ENCODE data around the gene NT5DC3. TPM values are rescaled to one million over a fixed set of nuclear protein-coding genes. Genes with fewer than 3 reads are reported as not detected.

NT5DC3 gene
- polyA plus RNA-seq (ENCODE audit: insufficient read length) = 10.5 TPM

- peak; percentile 74 for DNase-seq
These were observed at the start of gene NT5DC3 for GRCh38 chr12:103840876-103841689. NT5DC3 (minus strand) TSS chr12:103841234; CDS start chr12:103841156, 78 bp downstream.

- DNase-seq = no peak
These were observed 46.7 kb upstream of the NT5DC3 start for GRCh38 chr12:103887738-103888137.

- no peak for DNase-seq
These were observed 45.3 kb upstream of the NT5DC3 start for GRCh38 chr12:103886195-103886797.

GRCh38 chr12:103884316-103884715 lies 43.3 kb upstream of the NT5DC3 start:
- DNase-seq = peak; percentile 31

- no peak for DNase-seq
These were observed 42.9 kb upstream of the NT5DC3 start for GRCh38 chr12:103883908-103884307.

GRCh38 chr12:103882861-103883596 lies 42.0 kb upstream of the NT5DC3 start:
- DNase-seq = no peak

GRCh38 chr12:103881261-103881660 lies 40.2 kb upstream of the NT5DC3 start:
- DNase-seq = no peak

- DNase-seq = no peak
These were observed 39.5 kb upstream of the NT5DC3 start for GRCh38 chr12:103880299-103881142.

- DNase-seq = no peak
These were observed 38.8 kb upstream of the NT5DC3 start for GRCh38 chr12:103879878-103880277.

GRCh38 chr12:103879048-103879692 lies 38.1 kb upstream of the NT5DC3 start:
- no peak for DNase-seq

- DNase-seq = no peak
These were observed 37.0 kb upstream of the NT5DC3 start for GRCh38 chr12:103877934-103878510.

GRCh38 chr12:103877288-103877687 lies 36.3 kb upstream of the NT5DC3 start:
- DNase-seq = no peak

GRCh38 chr12:103875666-103876065 lies 34.6 kb upstream of the NT5DC3 start:
- DNase-seq = no peak

GRCh38 chr12:103868215-103868614 lies 27.2 kb upstream of the NT5DC3 start:
- no peak for DNase-seq

GRCh38 chr12:103865151-103865730 lies 24.2 kb upstream of the NT5DC3 start:
- no peak for DNase-seq

GRCh38 chr12:103864710-103865109 lies 23.7 kb upstream of the NT5DC3 start:
- DNase-seq = no peak

GRCh38 chr12:103858953-103859601 lies 18.0 kb upstream of the NT5DC3 start:
- DNase-seq = no peak

- no peak for DNase-seq
These were observed 17.3 kb upstream of the NT5DC3 start for GRCh38 chr12:103858335-103858734.

- no peak for DNase-seq
These were observed 16.1 kb upstream of the NT5DC3 start for GRCh38 chr12:103857164-103857563.

GRCh38 chr12:103855896-103856657 lies 15.0 kb upstream of the NT5DC3 start:
- no peak for DNase-seq

Data from hindlimb muscle (tissue), 1 donor.